ENCODE data around the gene PTPRK. TPM values are rescaled to one million over a fixed set of nuclear protein-coding genes. Genes with fewer than 3 reads are reported as not detected.

Gene PTPRK
- total RNA-seq, 2 experiments from 2014 or later = not detected

DNA sequence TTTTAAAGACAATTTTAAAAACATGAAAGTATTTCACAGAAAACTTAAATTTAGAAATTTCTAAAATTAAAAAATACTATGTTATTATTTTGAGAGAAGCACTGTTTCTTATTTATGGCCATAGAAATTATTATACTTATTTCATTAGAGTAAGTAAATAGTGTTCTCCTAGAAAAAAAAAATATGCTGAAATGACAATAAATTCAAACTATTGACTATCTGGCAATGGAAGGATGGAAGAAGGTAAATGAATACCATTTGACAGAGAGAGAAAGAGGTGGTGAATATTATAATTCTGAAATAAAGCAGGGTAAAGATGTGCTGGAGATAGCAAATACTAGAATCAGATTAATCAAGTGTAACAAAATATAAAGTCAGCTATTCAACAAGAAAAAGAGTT lies 294.8 kb downstream of the PTPRK start:
- Histone ChIP-seq H3K79me2 (ENCODE audit: insufficient read depth, low read depth, low read length) (no peaks in the 10 kb centered on the region), H3K4me3 (ENCODE audit: low read depth, low read length, poor library complexity, severe bottlenecking) (no peak overlapping the region), H2AFZ (ENCODE audit: low read length) (no peak overlapping the region), H4K20me1 (ENCODE audit: insufficient read depth, low read length) (no peaks in the 10 kb centered on the region), H3K4me1 (ENCODE audit: insufficient read depth, low read length, poor library complexity, severe bottlenecking) (no peaks in the 10 kb centered on the region), H3K9me3 (ENCODE audit: low read length) (no peaks in the 10 kb centered on the region), H3K9me2 (ENCODE audit: insufficient read depth, low read length) (no peaks in the 10 kb centered on the region), H3K4me2 (ENCODE audit: low read length) (no peak overlapping the region), H3K36me3 (ENCODE audit: insufficient read depth, low read length) (no peaks in the 10 kb centered on the region), H3K27ac (ENCODE audit: low read depth, low read length, poor library complexity, severe bottlenecking) (no peak overlapping the region)
- ChIA-PET POLR2A (interaction anchor here (0.6 kb wide), 1 partner anchor 280 kb away, joined by 3 read pairs; no protein-coding TSS in a partner anchor), CTCF (ENCODE audit: unreplicated experiment) (no interaction called here)
- intact Hi-C loops (cut with micrococcal nuclease; ENCODE audit: unreplicated experiment) = no loop called here
- no peak for TF ChIP-seq EZH2phosphoT487 (IDR thresholded peaks at IDR 0.05; ENCODE audit: borderline replicate concordance, low read depth, low read length)
- TF ChIP-seq, protein P1, sequence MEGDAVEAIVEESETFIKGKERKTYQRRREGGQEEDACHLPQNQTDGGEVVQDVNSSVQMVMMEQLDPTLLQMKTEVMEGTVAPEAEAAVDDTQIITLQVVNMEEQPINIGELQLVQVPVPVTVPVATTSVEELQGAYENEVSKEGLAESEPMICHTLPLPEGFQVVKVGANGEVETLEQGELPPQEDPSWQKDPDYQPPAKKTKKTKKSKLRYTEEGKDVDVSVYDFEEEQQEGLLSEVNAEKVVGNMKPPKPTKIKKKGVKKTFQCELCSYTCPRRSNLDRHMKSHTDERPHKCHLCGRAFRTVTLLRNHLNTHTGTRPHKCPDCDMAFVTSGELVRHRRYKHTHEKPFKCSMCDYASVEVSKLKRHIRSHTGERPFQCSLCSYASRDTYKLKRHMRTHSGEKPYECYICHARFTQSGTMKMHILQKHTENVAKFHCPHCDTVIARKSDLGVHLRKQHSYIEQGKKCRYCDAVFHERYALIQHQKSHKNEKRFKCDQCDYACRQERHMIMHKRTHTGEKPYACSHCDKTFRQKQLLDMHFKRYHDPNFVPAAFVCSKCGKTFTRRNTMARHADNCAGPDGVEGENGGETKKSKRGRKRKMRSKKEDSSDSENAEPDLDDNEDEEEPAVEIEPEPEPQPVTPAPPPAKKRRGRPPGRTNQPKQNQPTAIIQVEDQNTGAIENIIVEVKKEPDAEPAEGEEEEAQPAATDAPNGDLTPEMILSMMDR (conservative IDR thresholded peaks at IDR 0.05; ENCODE audit: low read length) = no peak
- no peak for DNase-seq (ENCODE audit: low spot score)
- no TSS peak for BruUV-seq (replicated peaks)

DNA sequence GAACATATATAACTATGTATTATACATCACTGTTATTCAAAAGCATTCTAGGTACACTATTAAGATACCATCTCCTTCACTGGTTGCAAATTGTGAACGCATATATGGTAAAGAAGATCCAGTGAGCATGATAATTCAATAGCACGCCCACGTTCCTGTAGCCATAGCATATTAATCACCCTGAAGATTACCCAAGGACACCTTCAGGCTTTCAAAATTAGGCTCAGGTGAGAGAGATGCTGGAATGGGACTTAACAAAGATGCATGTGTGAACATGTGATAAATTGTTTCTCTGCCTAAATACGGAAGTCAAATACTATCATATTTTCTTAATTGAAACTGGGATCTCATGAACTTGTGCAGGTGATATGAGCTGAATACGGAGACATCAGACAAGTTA lies 303.5 kb downstream of the PTPRK start:
- Histone ChIP-seq H3K4me1 (ENCODE audit: insufficient read depth, low read length, poor library complexity, severe bottlenecking) (no peaks in the 10 kb centered on the region), H3K4me3 (ENCODE audit: low read depth, low read length, poor library complexity, severe bottlenecking) (no peak overlapping the region), H4K20me1 (ENCODE audit: insufficient read depth, low read length) (no peaks in the 10 kb centered on the region), H3K4me2 (ENCODE audit: low read length) (no peak overlapping the region), H3K9me3 (ENCODE audit: low read length) (no peaks in the 10 kb centered on the region), H3K9me2 (ENCODE audit: insufficient read depth, low read length) (no peaks in the 10 kb centered on the region), H3K36me3 (ENCODE audit: insufficient read depth, low read length) (no peaks in the 10 kb centered on the region), H3K27ac (ENCODE audit: low read depth, low read length, poor library complexity, severe bottlenecking) (no peak overlapping the region), H2AFZ (ENCODE audit: low read length) (no peak overlapping the region), H3K79me2 (ENCODE audit: insufficient read depth, low read depth, low read length) (no peaks in the 10 kb centered on the region)
- no TSS peak for BruUV-seq (replicated peaks)
- intact Hi-C loops (cut with micrococcal nuclease; ENCODE audit: unreplicated experiment) = no loop called here
- ChIA-PET POLR2A (no interaction called here), CTCF (ENCODE audit: unreplicated experiment) (no interaction called here)
- no peak for DNase-seq (ENCODE audit: low spot score)
- TF ChIP-seq EZH2phosphoT487 (IDR thresholded peaks at IDR 0.05; ENCODE audit: borderline replicate concordance, low read depth, low read length) = no peak
- TF ChIP-seq, protein P1 (conservative IDR thresholded peaks at IDR 0.05; ENCODE audit: low read length) = no peak

DNA sequence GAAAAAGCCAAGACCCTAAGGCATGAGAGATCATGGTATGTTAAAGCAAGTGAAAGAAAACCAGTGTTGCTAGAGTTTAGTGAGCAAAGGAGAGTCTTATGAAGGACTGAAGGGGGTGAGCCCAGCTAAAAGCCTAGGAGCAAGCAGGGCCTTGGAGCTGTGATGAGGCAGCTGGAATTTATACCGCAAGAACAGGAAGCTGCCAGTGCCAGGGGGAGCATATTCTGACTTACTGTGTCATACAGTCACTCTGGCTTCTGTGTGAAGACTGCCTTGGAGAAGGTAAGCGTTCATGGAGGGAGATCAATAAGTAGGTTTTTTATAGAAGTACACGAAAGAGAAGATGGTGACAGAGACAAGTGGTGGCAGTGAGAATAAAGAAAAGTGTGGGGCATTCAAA lies 310.6 kb downstream of the PTPRK start:
- H4K20me1 ChIP-seq (ENCODE audit: insufficient read depth, low read length) = no peaks in the 10 kb centered on the region
- no peak overlapping the region for H2AFZ ChIP-seq (ENCODE audit: low read length)
- DNase-seq (ENCODE audit: low spot score) = no peak
- no peaks in the 10 kb centered on the region for H3K4me1 ChIP-seq (ENCODE audit: insufficient read depth, low read length, poor library complexity, severe bottlenecking)
- intact Hi-C loops (cut with micrococcal nuclease; ENCODE audit: unreplicated experiment) = no loop called here
- POLR2A ChIA-PET = no interaction called here
- H3K9me2 ChIP-seq (ENCODE audit: insufficient read depth, low read length) = no peaks in the 10 kb centered on the region
- CTCF ChIA-PET (ENCODE audit: unreplicated experiment) = no interaction called here
- no peaks in the 10 kb centered on the region for H3K36me3 ChIP-seq (ENCODE audit: insufficient read depth, low read length)
- TF ChIP-seq EZH2phosphoT487 (IDR thresholded peaks at IDR 0.05; ENCODE audit: borderline replicate concordance, low read depth, low read length) = no peak
- no peaks in the 10 kb centered on the region for H3K9me3 ChIP-seq (ENCODE audit: low read length)
- no TSS peak for BruUV-seq (replicated peaks)
- H3K4me3 ChIP-seq (ENCODE audit: low read depth, low read length, poor library complexity, severe bottlenecking) = no peak overlapping the region
- no peak overlapping the region for H3K4me2 ChIP-seq (ENCODE audit: low read length)
- no peaks in the 10 kb centered on the region for H3K79me2 ChIP-seq (ENCODE audit: insufficient read depth, low read depth, low read length)
- no peak overlapping the region for H3K27ac ChIP-seq (ENCODE audit: low read depth, low read length, poor library complexity, severe bottlenecking)
